Measurements from ENCODE around the gene GOLGA6L9.
"Not testable (repeated sequence)": the region's sequence is repeated elsewhere in the genome, so short reads cannot be mapped to it uniquely, and the experiment has no call there.

- TF ChIP-seq POLR2A, POU2F2, POLR2AphosphoS5, TAF1, SPI1 (IDR thresholded peaks at IDR 0.05; ENCODE audit: low read depth, low read length): not testable (repeated sequence)
Measured at GRCh38 chr15:82474596-82475325, 45.1 kb downstream of the GOLGA6L9 start.

All from GM12891 (cell line).